K562 (cell line): ENCODE measurements around the gene NF1. TPM values are rescaled to one million over a fixed set of nuclear protein-coding genes. Genes with fewer than 3 reads are reported as not detected.
A peak's percentile ranks its signal among the peaks of the same experiment; 100 is the strongest.

Experiments used
- CBFA2T3 ChIP-seq: fragments of 450-650 bp; IDR thresholded peaks from 2 replicates; pipeline ENCODE4 v1.6.1; 2017
- CC2D1A ChIP-seq: fragments of 450-650 bp; IDR thresholded peaks from 2 replicates; pipeline ENCODE4 v1.6.1; 2017; ENCODE audit warnings: mild to moderate bottlenecking
- JUND ChIP-seq, 2 experiments: IDR thresholded peaks; 2 replicates in 1 of 2; 3 replicates in 1 of 2; pipeline ENCODE4 v1.6.1; 2011; ENCODE audit warnings: borderline replicate concordance in 2 of 2, low read depth in 2 of 2, low read length in 2 of 2, improper control_type of control experiment in 1 of 2, missing biosample characterization in 1 of 2, missing genetic modification characterization in 1 of 2, missing genetic modification reagents in 1 of 2
- MYBL2 ChIP-seq, 2 experiments: fragments of 450-650 bp in 1 of 2; sonication (generic) in 1 of 2; formaldehyde crosslinking in 1 of 2; IDR thresholded peaks; 2 replicates each; pipeline versions ENCODE4 v1.6.1 to v1.8.1; 2017 to 2022; ENCODE audit warnings: borderline replicate concordance in 1 of 2, inconsistent platforms in 1 of 2, low read depth in 1 of 2, mild to moderate bottlenecking in 1 of 2, missing genetic modification reagents in 1 of 2, moderate library complexity in 1 of 2
- YY1 ChIP-seq, 3 experiments: IDR thresholded peaks; 2 replicates each; pipeline ENCODE4 v1.6.1; 2011; ENCODE audit warnings: low read length in 2 of 3, mild to moderate bottlenecking in 2 of 3, moderate library complexity in 2 of 3, borderline replicate concordance in 1 of 3, control low read depth in 1 of 3, low read depth in 1 of 3; ENCODE audit not compliant: insufficient read depth in 3 of 3, insufficient replicate concordance in 2 of 3, control insufficient read depth in 1 of 3, insufficient read length in 1 of 3; ENCODE audit errors: extremely low read depth in 1 of 3
- ZNF384 ChIP-seq: IDR thresholded peaks from 2 replicates; pipeline ENCODE4 v1.6.1; 2012; ENCODE audit warnings: low read depth, low read length, improper control_type of control experiment
- polyA plus RNA-seq, 8 experiments: library from polyadenylated mRNA; depleted of rRNA in 4 of 8; stranded (reverse) in 5 of 8; unstranded in 3 of 8; fragments of >200 nt; fragmentation: Nextera tagmentation in 2 of 8; fragmentation: Illumina TruSeq in 1 of 8; extraction: Ambion mirVana in 2 of 8; extraction: Trizol in 1 of 8; gene quantifications; 2 replicates each; pipeline versions ENCODE4 v1.2.1 to v1.2.3, GENCODE V29; 2011 to 2014; ENCODE audit warnings: inconsistent platforms in 1 of 8, missing spikeins in 1 of 8
- total RNA-seq, 7 experiments: library from RNA; depleted of rRNA in 6 of 7; stranded (reverse); fragments of >200 nt in 6 of 7; fragmentation: Illumina TruSeq in 2 of 7; extraction: Trizol in 2 of 7; gene quantifications; 2 replicates each; pipeline versions ENCODE4 v1.2.1 to v1.2.3, GENCODE V29; 2011 to 2021; ENCODE audit warnings: low replicate concordance in 1 of 7
- TF ChIP-seq, protein P1 (sequence below): fragments of 250-450 bp; sonication (Bioruptor Pico); IDR thresholded peaks from 2 replicates; pipeline ENCODE4 v1.4.0; 2020

NF1 gene
- total and polyA plus RNA-seq, 9 of the 15 experiments (the other 6 are each of a cell fraction or from before 2014, with no cell fraction given): 3.4 to 41.9 (median 24.3) TPM

- TF ChIP-seq JUND (IDR thresholded peaks at IDR 0.05; ENCODE audit: borderline replicate concordance, low read depth, low read length) (0 out of 2 replicates have a peak, but pooled peaks have one; percentile 8), JUND (tag; IDR thresholded peaks at IDR 0.05; ENCODE audit: borderline replicate concordance, low read depth, low read length) (no peak), MYBL2 (IDR thresholded peaks at IDR 0.05; ENCODE audit: low read depth) (peak; percentile 77), MYBL2 (CRISPR knock-in tag; IDR thresholded peaks at IDR 0.05; ENCODE audit: borderline replicate concordance) (no peak), CC2D1A (peak; percentile 74; the same call in 1 of the 2 replicates), CBFA2T3 (peak; percentile 69), YY1 (IDR thresholded peaks at IDR 0.05; ENCODE audit: borderline replicate concordance in 1 of 3, control insufficient read depth in 1 of 3, extremely low read depth in 1 of 3, insufficient read depth in 3 of 3, insufficient read length in 1 of 3, insufficient replicate concordance in 2 of 3, low read depth in 1 of 3, low read length in 2 of 3) (peak in 1 of 3 experiments; percentile 76), ZNF384 (peak; percentile 94)
- TF ChIP-seq, protein P1, sequence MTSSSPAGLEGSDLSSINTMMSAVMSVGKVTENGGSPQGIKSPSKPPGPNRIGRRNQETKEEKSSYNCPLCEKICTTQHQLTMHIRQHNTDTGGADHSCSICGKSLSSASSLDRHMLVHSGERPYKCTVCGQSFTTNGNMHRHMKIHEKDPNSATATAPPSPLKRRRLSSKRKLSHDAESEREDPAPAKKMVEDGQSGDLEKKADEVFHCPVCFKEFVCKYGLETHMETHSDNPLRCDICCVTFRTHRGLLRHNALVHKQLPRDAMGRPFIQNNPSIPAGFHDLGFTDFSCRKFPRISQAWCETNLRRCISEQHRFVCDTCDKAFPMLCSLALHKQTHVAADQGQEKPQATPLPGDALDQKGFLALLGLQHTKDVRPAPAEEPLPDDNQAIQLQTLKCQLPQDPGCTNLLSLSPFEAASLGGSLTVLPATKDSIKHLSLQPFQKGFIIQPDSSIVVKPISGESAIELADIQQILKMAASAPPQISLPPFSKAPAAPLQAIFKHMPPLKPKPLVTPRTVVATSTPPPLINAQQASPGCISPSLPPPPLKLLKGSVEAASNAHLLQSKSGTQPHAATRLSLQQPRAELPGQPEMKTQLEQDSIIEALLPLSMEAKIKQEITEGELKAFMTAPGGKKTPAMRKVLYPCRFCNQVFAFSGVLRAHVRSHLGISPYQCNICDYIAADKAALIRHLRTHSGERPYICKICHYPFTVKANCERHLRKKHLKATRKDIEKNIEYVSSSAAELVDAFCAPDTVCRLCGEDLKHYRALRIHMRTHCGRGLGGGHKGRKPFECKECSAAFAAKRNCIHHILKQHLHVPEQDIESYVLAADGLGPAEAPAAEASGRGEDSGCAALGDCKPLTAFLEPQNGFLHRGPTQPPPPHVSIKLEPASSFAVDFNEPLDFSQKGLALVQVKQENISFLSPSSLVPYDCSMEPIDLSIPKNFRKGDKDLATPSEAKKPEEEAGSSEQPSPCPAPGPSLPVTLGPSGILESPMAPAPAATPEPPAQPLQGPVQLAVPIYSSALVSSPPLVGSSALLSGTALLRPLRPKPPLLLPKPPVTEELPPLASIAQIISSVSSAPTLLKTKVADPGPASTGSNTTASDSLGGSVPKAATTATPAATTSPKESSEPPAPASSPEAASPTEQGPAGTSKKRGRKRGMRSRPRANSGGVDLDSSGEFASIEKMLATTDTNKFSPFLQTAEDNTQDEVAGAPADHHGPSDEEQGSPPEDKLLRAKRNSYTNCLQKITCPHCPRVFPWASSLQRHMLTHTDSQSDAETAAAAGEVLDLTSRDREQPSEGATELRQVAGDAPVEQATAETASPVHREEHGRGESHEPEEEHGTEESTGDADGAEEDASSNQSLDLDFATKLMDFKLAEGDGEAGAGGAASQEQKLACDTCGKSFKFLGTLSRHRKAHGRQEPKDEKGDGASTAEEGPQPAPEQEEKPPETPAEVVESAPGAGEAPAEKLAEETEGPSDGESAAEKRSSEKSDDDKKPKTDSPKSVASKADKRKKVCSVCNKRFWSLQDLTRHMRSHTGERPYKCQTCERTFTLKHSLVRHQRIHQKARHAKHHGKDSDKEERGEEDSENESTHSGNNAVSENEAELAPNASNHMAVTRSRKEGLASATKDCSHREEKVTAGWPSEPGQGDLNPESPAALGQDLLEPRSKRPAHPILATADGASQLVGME: no peak
Observed at GRCh38 chr17:31148205-31148604, 53.4 kb downstream of the NF1 start (continued).
